PC-9 (cell line): ENCODE results near the gene HAND1. TPM values are rescaled to one million over a fixed set of nuclear protein-coding genes. Genes with fewer than 3 reads are reported as not detected.

Source experiments
- BruUV-seq: library from RNA; stranded (reverse); fragments of 400-500 nt; replicated peaks from 2 replicates; lab custom pipeline; 2021; lab: Mats Ljungman, UMichigan
- CTCF ChIA-PET: fragments of 300-600 bp; sonication (Branson Sonifier 250); formaldehyde crosslinking; loops from one replicate; lab custom pipeline; 2022; ENCODE audit warnings: antibody characterized with exemption; lab: Charles Lee
- POLR2A ChIA-PET: fragments of 300-600 bp; sonication (Branson Sonifier 250); formaldehyde crosslinking; loops from one replicate; lab custom pipeline; 2022; ENCODE audit warnings: antibody characterized with exemption; ENCODE audit not compliant: unreplicated experiment; lab: Charles Lee
- DNase-seq, 2 experiments: peaks; one replicate each; pipeline versions ENCODE4 v3.0.0 to v3.0.0-alpha.2; 2015 to 2022; ENCODE audit warnings: mixed read lengths in 1 of 2
- H2AFZ ChIP-seq: fragments of 200-600 bp; sonication (generic); 2 replicates; pipeline ENCODE4 v1.8.1; 2017; ENCODE audit warnings: antibody characterized with exemption
- H3F3A ChIP-seq: fragments of 200-600 bp; sonication (generic); 2 replicates; pipeline ENCODE4 v1.8.1; 2017; ENCODE audit warnings: antibody characterized with exemption, mild to moderate bottlenecking, low read depth; ENCODE audit not compliant: insufficient read depth
- H3K27ac ChIP-seq: fragments of 200-600 bp; sonication (generic); 2 replicates; pipeline ENCODE4 v1.6.1; 2016; ENCODE audit warnings: mixed run types
- H3K27me3 ChIP-seq: fragments of 200-600 bp; sonication (generic); 2 replicates; pipeline ENCODE4 v1.6.1; 2016; ENCODE audit warnings: low read depth, mixed run types; ENCODE audit not compliant: insufficient read depth
- H3K36me3 ChIP-seq: fragments of 200-600 bp; sonication (generic); 2 replicates; pipeline ENCODE4 v1.6.1; 2016; ENCODE audit warnings: low read depth, mixed run types
- H3K4me1 ChIP-seq: fragments of 200-600 bp; sonication (generic); replicated peaks from 2 replicates; pipeline ENCODE4 v1.6.1; 2016; ENCODE audit warnings: mixed run types; ENCODE audit not compliant: insufficient read depth
- H3K4me2 ChIP-seq: fragments of 200-600 bp; sonication (generic); 2 replicates; pipeline ENCODE4 v1.6.1; 2017; ENCODE audit warnings: mixed run types
- H3K4me3 ChIP-seq: fragments of 200-600 bp; sonication (generic); 2 replicates; pipeline ENCODE4 v1.6.1; 2016; ENCODE audit warnings: mixed run types
- H3K79me2 ChIP-seq: fragments of 200-600 bp; sonication (generic); 2 replicates; pipeline ENCODE4 v1.6.1; 2017; ENCODE audit warnings: low read depth, mixed run types
- H3K9me2 ChIP-seq: fragments of 200-600 bp; sonication (generic); 2 replicates; pipeline ENCODE4 v1.8.1; 2017; ENCODE audit warnings: mild to moderate bottlenecking; ENCODE audit not compliant: insufficient read depth
- H3K9me3 ChIP-seq: fragments of 200-600 bp; sonication (generic); 2 replicates; pipeline ENCODE4 v1.8.1; 2016; ENCODE audit warnings: low read depth; ENCODE audit not compliant: insufficient read depth
- H4K20me1 ChIP-seq: fragments of 200-600 bp; sonication (generic); 2 replicates; pipeline ENCODE4 v1.8.1; 2017; ENCODE audit not compliant: insufficient read depth
- EZH2 ChIP-seq: fragments of 200-600 bp; sonication (generic); IDR thresholded peaks from 2 replicates; pipeline ENCODE4 v1.8.0; 2017; ENCODE audit warnings: antibody characterized with exemption, low read depth
- intact Hi-C: fragments of 100-400 bp; cut with micrococcal nuclease; formaldehyde crosslinking; loops from one replicate; pipeline ENCODE4 v1.10.0; 2022; ENCODE audit not compliant: unreplicated experiment
- total RNA-seq: library from RNA; stranded (reverse); gene quantifications from 2 replicates; pipeline ENCODE4 v1.2.3, GENCODE V29; 2021
- TF ChIP-seq, protein P1 (sequence below): fragments of 200-600 bp; sonication (generic); conservative IDR thresholded peaks from 2 replicates; pipeline ENCODE4 v1.6.1; 2017; ENCODE audit warnings: mixed run types, antibody characterized with exemption, mild to moderate bottlenecking, moderate library complexity

HAND1 gene
- total RNA-seq, 1 experiment from 2014 or later, result not detected

DNA sequence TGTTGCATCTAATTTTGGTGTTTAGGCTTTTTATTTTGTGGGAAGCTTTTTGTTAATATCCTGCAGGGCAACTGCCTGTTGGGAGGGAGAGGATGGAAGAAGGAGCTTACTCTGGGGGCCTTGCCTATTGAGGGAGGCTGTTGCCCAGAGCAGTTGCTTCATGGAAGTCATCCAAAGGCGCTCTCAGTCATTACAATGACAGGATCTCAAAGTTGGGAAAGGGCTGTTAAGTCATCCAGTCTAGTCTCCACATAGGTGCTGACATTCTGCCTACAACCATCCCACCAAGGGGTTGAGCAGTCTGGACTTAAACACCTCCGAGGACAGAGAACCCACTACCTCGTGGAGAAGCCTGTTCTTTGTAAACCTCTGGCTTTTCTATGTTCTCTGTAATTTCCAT is 19.0 kb downstream of the HAND1 start:
- H3K9me3 ChIP-seq, result no peaks in the 10 kb centered on the region
- POLR2A ChIA-PET, result no interaction called here
- H3K27me3 ChIP-seq, result no peaks in the 10 kb centered on the region
- intact Hi-C loops, result no loop called here
- no peak overlapping the region for H3K4me2 ChIP-seq
- no peak for DNase-seq
- H3K36me3 ChIP-seq, result peaks cover 12% of the 10 kb centered on the region; the same call in 1 of the 2 replicates
- peaks cover 7% of the 10 kb centered on the region; the same call in 1 of the 2 replicates for H3F3A ChIP-seq
- no peaks in the 10 kb centered on the region for H4K20me1 ChIP-seq
- H3K9me2 ChIP-seq, result no peaks in the 10 kb centered on the region
- H3K27ac ChIP-seq, result no peak overlapping the region
- no TSS peak for BruUV-seq
- H3K79me2 ChIP-seq, result no peaks in the 10 kb centered on the region
- no peak overlapping the region for H2AFZ ChIP-seq
- H3K4me1 ChIP-seq, result no peaks in the 10 kb centered on the region
- no peak overlapping the region for H3K4me3 ChIP-seq
- CTCF ChIA-PET, result no interaction called here
- TF ChIP-seq, protein P1, sequence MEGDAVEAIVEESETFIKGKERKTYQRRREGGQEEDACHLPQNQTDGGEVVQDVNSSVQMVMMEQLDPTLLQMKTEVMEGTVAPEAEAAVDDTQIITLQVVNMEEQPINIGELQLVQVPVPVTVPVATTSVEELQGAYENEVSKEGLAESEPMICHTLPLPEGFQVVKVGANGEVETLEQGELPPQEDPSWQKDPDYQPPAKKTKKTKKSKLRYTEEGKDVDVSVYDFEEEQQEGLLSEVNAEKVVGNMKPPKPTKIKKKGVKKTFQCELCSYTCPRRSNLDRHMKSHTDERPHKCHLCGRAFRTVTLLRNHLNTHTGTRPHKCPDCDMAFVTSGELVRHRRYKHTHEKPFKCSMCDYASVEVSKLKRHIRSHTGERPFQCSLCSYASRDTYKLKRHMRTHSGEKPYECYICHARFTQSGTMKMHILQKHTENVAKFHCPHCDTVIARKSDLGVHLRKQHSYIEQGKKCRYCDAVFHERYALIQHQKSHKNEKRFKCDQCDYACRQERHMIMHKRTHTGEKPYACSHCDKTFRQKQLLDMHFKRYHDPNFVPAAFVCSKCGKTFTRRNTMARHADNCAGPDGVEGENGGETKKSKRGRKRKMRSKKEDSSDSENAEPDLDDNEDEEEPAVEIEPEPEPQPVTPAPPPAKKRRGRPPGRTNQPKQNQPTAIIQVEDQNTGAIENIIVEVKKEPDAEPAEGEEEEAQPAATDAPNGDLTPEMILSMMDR, result no peak
- TF ChIP-seq EZH2, result no peak

DNA sequence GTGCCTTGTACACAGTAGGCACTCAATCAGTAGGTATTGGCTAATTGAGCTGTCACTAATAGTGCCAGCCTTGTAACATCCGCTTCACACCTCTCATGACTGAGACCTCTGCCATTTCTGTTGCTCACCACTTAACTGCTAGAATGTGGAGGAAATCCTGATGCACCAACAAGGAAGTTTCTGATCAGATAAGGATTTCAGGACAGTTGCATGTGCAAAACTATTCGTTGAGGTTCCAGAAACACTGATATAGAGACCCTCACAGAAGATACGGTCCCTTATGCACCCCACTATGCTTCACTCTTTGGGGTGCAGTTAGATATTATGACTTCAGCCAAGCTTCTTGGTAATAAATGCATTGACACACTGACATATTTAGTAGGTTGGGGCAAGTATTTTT is 21.5 kb downstream of the HAND1 start:
- H3K79me2 ChIP-seq, result no peaks in the 10 kb centered on the region
- peaks cover 3% of the 10 kb centered on the region; the same call in 1 of the 2 replicates for H3F3A ChIP-seq
- no peaks in the 10 kb centered on the region for H4K20me1 ChIP-seq
- POLR2A ChIA-PET, result interaction anchor here (0.6 kb wide), 1 partner anchor 61 kb away, joined by 3 read pairs; no protein-coding TSS in a partner anchor
- TF ChIP-seq, protein P1, result no peak
- TF ChIP-seq EZH2, result no peak
- no peak overlapping the region for H3K4me2 ChIP-seq
- no peak overlapping the region for H3K4me3 ChIP-seq
- no TSS peak for BruUV-seq
- H3K9me2 ChIP-seq, result no peaks in the 10 kb centered on the region
- no peak overlapping the region for H3K27ac ChIP-seq
- no peaks in the 10 kb centered on the region for H3K9me3 ChIP-seq
- intact Hi-C loops, result no loop called here
- DNase-seq, result no peak
- H3K36me3 ChIP-seq, result peaks cover 17% of the 10 kb centered on the region; the same call in 1 of the 2 replicates
- CTCF ChIA-PET, result interaction anchor here (0.9 kb wide), 1 partner anchor 11 kb away, joined by 4 read pairs; no protein-coding TSS in a partner anchor
- no peaks in the 10 kb centered on the region for H3K27me3 ChIP-seq
- no peak overlapping the region for H2AFZ ChIP-seq
- no peaks in the 10 kb centered on the region for H3K4me1 ChIP-seq

DNA sequence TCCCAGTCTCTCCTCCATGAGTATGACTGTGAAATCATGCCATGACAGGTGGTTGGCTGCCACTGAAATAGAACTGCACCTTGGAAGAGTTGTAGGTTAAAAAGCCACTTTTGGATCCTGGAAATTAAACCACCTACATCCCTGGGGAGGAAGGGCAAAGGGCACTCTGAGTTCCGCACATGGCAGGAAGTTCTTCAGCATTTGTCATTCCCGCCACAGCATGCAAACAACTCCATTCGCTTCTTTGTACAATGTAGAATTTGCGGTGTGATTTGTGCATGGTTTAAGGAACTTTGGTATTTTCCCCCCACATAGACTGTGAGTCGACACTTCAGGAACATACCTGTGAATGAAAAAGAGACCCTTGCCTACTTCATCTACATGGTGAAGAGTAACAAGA is 22.4 kb downstream of the HAND1 start:
- ChIA-PET CTCF (no interaction called here), POLR2A (no interaction called here)
- no peak for DNase-seq
- H3F3A ChIP-seq, result no peaks in the 10 kb centered on the region
- H3K36me3 ChIP-seq, result peaks cover 17% of the 10 kb centered on the region; the same call in 1 of the 2 replicates
- TF ChIP-seq EZH2, result no peak
- TF ChIP-seq, protein P1, result no peak
- intact Hi-C loops, result no loop called here
- no peaks in the 10 kb centered on the region for H3K79me2 ChIP-seq
- H3K27me3 ChIP-seq, result no peaks in the 10 kb centered on the region
- H4K20me1 ChIP-seq, result no peaks in the 10 kb centered on the region
- H3K4me3 ChIP-seq, result no peak overlapping the region
- no peak overlapping the region for H3K4me2 ChIP-seq
- H3K27ac ChIP-seq, result no peak overlapping the region
- no peaks in the 10 kb centered on the region for H3K4me1 ChIP-seq
- no TSS peak for BruUV-seq
- H2AFZ ChIP-seq, result no peak overlapping the region
- no peaks in the 10 kb centered on the region for H3K9me3 ChIP-seq
- no peaks in the 10 kb centered on the region for H3K9me2 ChIP-seq
